ENCODE data around the gene SEMA3E. TPM values are rescaled to one million over a fixed set of nuclear protein-coding genes. Genes with fewer than 3 reads are reported as not detected.

The SEMA3E gene
- total and polyA plus RNA-seq, 10 of the 15 experiments (the other 5 are each of a cell fraction or from before 2014, with no cell fraction given), result 0.08 to 2.0 (median 0.82) TPM

DNA sequence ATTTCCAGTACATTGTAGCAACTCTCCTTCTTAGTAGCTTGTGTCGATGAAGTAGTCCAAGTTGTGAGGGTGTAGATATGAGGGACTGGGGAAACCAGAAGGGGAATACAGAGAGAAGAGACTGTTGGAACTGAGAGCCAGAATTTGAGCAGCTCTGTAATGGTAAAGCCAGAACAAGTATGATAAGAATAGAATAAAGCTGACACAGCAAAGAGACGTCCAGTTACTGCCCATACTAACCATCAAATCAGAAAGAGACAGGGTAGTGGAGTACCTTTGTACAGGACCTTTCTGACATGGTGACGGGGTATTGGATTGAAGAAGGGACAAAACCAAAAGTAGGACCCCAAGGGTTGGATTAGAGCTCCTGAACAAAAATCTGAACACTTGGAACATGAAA, 206.0 kb downstream of the SEMA3E start:
- no TSS peak for BruUV-seq (replicated peaks)
- RAD21 ChIA-PET (ENCODE audit: unreplicated experiment), result no interaction called here
- WGBS (ENCODE audit: insufficient coverage, insufficient replicate concordance, low lambda C conversion rate, missing lambda C conversion rate), result 2% methylated on average over 3 of the region's 3 CpGs
- intact Hi-C loops (cut with micrococcal nuclease; ENCODE audit: unreplicated experiment), result no loop called here
- H3K9ac ChIP-seq (ENCODE audit: control insufficient read depth, insufficient read depth, low read length), result no peak overlapping the region
- H3K9me3 ChIP-seq (replicated peaks; ENCODE audit: control insufficient read depth, insufficient read depth, low read length), result no peaks in the 10 kb centered on the region
- no peaks in the 10 kb centered on the region for H3K4me1 ChIP-seq (ENCODE audit: control insufficient read depth, insufficient read depth, low read length)
- H3K36me3 ChIP-seq (ENCODE audit: control insufficient read depth in 2 of 2, insufficient read depth in 2 of 2, low read length in 1 of 2), result no peaks in the 10 kb centered on the region
- no peak overlapping the region for H3K27ac ChIP-seq (ENCODE audit: control insufficient read depth, insufficient read depth)
- FAIRE-seq (no peak), DNase-seq (ENCODE audit: low read depth, low spot score) (no peak), ATAC-seq (no peak)
- H2AFZ ChIP-seq (ENCODE audit: control insufficient read depth, low read depth, low read length), result no peak overlapping the region
- no peaks in the 10 kb centered on the region for H4K20me1 ChIP-seq (ENCODE audit: control insufficient read depth, insufficient read depth)
- POLR2A ChIA-PET, result no interaction called here
- CTCF ChIA-PET, result no interaction called here
- H3K79me2 ChIP-seq (ENCODE audit: control insufficient read depth, insufficient read depth, low read length), result no peaks in the 10 kb centered on the region
- TF ChIP-seq RELA (IDR thresholded peaks at IDR 0.05; ENCODE audit: borderline replicate concordance, partially characterized antibody), result no peak
- TF ChIP-seq, protein P1, sequence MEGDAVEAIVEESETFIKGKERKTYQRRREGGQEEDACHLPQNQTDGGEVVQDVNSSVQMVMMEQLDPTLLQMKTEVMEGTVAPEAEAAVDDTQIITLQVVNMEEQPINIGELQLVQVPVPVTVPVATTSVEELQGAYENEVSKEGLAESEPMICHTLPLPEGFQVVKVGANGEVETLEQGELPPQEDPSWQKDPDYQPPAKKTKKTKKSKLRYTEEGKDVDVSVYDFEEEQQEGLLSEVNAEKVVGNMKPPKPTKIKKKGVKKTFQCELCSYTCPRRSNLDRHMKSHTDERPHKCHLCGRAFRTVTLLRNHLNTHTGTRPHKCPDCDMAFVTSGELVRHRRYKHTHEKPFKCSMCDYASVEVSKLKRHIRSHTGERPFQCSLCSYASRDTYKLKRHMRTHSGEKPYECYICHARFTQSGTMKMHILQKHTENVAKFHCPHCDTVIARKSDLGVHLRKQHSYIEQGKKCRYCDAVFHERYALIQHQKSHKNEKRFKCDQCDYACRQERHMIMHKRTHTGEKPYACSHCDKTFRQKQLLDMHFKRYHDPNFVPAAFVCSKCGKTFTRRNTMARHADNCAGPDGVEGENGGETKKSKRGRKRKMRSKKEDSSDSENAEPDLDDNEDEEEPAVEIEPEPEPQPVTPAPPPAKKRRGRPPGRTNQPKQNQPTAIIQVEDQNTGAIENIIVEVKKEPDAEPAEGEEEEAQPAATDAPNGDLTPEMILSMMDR (IDR thresholded peaks at IDR 0.05 in 2 of 3, conservative IDR thresholded peaks at IDR 0.05 in 1 of 3; ENCODE audit: control insufficient read depth in 2 of 3, extremely low read depth in 1 of 3, insufficient read depth in 1 of 3, low read depth in 3 of 3, low read length in 3 of 3), result no peak
- TF ChIP-seq TARDBP (IDR thresholded peaks at IDR 0.05; ENCODE audit: borderline replicate concordance), result no peak
- no peak for TF ChIP-seq RBBP5 (conservative IDR thresholded peaks at IDR 0.05)
- no peak for TF ChIP-seq CBFB (IDR thresholded peaks at IDR 0.05; ENCODE audit: low read depth)
- TF ChIP-seq, protein P2, sequence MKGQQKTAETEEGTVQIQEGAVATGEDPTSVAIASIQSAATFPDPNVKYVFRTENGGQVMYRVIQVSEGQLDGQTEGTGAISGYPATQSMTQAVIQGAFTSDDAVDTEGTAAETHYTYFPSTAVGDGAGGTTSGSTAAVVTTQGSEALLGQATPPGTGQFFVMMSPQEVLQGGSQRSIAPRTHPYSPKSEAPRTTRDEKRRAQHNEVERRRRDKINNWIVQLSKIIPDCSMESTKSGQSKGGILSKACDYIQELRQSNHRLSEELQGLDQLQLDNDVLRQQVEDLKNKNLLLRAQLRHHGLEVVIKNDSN (IDR thresholded peaks at IDR 0.05; ENCODE audit: borderline replicate concordance, extremely low read length, insufficient read depth, low read depth, low read length), result no peak
- TF ChIP-seq, protein P3, sequence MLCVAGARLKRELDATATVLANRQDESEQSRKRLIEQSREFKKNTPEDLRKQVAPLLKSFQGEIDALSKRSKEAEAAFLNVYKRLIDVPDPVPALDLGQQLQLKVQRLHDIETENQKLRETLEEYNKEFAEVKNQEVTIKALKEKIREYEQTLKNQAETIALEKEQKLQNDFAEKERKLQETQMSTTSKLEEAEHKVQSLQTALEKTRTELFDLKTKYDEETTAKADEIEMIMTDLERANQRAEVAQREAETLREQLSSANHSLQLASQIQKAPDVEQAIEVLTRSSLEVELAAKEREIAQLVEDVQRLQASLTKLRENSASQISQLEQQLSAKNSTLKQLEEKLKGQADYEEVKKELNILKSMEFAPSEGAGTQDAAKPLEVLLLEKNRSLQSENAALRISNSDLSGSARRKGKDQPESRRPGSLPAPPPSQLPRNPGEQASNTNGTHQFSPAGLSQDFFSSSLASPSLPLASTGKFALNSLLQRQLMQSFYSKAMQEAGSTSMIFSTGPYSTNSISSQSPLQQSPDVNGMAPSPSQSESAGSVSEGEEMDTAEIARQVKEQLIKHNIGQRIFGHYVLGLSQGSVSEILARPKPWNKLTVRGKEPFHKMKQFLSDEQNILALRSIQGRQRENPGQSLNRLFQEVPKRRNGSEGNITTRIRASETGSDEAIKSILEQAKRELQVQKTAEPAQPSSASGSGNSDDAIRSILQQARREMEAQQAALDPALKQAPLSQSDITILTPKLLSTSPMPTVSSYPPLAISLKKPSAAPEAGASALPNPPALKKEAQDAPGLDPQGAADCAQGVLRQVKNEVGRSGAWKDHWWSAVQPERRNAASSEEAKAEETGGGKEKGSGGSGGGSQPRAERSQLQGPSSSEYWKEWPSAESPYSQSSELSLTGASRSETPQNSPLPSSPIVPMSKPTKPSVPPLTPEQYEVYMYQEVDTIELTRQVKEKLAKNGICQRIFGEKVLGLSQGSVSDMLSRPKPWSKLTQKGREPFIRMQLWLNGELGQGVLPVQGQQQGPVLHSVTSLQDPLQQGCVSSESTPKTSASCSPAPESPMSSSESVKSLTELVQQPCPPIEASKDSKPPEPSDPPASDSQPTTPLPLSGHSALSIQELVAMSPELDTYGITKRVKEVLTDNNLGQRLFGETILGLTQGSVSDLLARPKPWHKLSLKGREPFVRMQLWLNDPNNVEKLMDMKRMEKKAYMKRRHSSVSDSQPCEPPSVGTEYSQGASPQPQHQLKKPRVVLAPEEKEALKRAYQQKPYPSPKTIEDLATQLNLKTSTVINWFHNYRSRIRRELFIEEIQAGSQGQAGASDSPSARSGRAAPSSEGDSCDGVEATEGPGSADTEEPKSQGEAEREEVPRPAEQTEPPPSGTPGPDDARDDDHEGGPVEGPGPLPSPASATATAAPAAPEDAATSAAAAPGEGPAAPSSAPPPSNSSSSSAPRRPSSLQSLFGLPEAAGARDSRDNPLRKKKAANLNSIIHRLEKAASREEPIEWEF (IDR thresholded peaks at IDR 0.05; ENCODE audit: insufficient replicate concordance, low read depth, low read length), result no peak
- TF ChIP-seq ZNF207 (IDR thresholded peaks at IDR 0.05; ENCODE audit: borderline replicate concordance), result no peak
- TF ChIP-seq IRF4 (IDR thresholded peaks at IDR 0.05; ENCODE audit: low read depth, low read length), result no peak
- TF ChIP-seq, protein P4, sequence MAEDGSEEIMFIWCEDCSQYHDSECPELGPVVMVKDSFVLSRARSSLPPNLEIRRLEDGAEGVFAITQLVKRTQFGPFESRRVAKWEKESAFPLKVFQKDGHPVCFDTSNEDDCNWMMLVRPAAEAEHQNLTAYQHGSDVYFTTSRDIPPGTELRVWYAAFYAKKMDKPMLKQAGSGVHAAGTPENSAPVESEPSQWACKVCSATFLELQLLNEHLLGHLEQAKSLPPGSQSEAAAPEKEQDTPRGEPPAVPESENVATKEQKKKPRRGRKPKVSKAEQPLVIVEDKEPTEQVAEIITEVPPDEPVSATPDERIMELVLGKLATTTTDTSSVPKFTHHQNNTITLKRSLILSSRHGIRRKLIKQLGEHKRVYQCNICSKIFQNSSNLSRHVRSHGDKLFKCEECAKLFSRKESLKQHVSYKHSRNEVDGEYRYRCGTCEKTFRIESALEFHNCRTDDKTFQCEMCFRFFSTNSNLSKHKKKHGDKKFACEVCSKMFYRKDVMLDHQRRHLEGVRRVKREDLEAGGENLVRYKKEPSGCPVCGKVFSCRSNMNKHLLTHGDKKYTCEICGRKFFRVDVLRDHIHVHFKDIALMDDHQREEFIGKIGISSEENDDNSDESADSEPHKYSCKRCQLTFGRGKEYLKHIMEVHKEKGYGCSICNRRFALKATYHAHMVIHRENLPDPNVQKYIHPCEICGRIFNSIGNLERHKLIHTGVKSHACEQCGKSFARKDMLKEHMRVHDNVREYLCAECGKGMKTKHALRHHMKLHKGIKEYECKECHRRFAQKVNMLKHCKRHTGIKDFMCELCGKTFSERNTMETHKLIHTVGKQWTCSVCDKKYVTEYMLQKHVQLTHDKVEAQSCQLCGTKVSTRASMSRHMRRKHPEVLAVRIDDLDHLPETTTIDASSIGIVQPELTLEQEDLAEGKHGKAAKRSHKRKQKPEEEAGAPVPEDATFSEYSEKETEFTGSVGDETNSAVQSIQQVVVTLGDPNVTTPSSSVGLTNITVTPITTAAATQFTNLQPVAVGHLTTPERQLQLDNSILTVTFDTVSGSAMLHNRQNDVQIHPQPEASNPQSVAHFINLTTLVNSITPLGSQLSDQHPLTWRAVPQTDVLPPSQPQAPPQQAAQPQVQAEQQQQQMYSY (CRISPR knock-in tag; IDR thresholded peaks at IDR 0.05), result no peak
- SMC1A ChIA-PET (ENCODE audit: uncharacterized antibody, unreplicated experiment), result interaction anchor here (0.7 to 0.9 kb wide), 2 partner anchors 52 to 457 kb away, joined by 3 read pairs; no protein-coding TSS in a partner anchor
- no peaks in the 10 kb centered on the region for H3K27me3 ChIP-seq (replicated peaks in 1 of 2; ENCODE audit: control insufficient read depth in 2 of 2, insufficient read depth in 2 of 2, low read length in 1 of 2)
- in situ Hi-C loops (cut with MboI), result no loop called here
- no peak overlapping the region for H3K4me3 ChIP-seq
- H3K4me2 ChIP-seq (ENCODE audit: control insufficient read depth, insufficient read depth), result no peak overlapping the region

Data from GM12878 (cell line).